ENCODE results near the gene SLC16A10.

SLC16A10 gene

DNA sequence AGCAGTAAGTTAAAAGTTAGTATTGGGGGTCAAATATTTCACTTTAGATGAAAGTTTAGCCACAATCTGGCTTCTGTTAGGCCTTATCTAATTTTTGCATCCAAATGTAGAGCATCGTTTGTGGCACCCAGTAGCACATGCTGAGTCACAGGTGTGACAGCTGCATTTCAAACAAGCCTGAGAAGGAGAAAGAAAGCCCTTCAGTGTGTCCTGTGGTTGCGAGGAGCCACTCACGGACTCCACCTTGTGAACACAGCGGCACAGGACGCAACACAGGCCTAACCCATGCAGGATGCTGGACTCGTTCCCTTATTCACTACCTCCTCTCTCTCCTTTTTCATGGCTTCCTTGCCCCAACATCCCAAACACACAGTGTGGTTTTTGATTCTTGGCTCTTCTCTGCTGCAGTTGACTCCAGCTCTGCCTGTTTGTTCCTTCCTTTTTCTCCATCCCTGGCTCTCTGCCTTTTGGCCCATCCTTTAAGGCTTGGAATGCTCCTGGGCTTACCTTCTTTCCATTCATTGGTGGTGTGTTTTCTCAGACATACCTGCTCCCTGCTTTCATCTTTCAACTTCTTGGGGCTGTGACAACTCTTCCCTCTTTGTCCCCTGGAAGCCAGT is 124.2 kb downstream of the SLC16A10 start:
- Mint-ChIP-seq H3K4me1 (ENCODE audit: low read depth) (peaks cover 3% of the 10 kb centered on the region), H3K4me3 (no peak overlapping the region), H3K9me3 (no peaks in the 10 kb centered on the region), H3K36me3 (ENCODE audit: low read depth) (no peaks in the 10 kb centered on the region), H3K27ac (no peak overlapping the region), H3K27me3 (ENCODE audit: low read depth) (peaks cover 3% of the 10 kb centered on the region)
- DNase-seq (ENCODE audit: low spot score): no peak

DNA sequence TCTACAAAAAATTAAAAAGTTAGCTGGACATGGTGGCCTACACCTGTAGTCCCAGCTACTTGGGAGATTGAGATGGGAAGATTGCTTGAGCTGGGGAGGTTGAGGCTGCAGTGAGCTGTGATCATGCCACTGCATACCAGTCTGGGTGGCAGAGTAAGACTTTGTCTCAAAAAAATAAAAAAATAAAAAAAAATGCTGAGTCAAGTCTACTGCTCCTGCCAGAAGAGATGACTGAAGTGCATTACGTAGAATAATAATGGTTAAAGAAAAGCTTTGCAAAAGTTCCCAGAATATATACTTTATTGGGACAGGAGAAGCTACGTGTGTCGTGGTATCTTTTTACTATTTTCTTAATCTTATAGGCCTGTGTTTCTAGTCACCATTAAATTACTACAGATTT is 125.3 kb downstream of the SLC16A10 start:
- Mint-ChIP-seq H3K27ac (no peak overlapping the region), H3K9me3 (no peaks in the 10 kb centered on the region), H3K36me3 (ENCODE audit: low read depth) (no peaks in the 10 kb centered on the region), H3K4me1 (ENCODE audit: low read depth) (peaks cover 3% of the 10 kb centered on the region), H3K27me3 (ENCODE audit: low read depth) (no peaks in the 10 kb centered on the region), H3K4me3 (no peak overlapping the region)
- no peak for DNase-seq (ENCODE audit: low spot score)

DNA sequence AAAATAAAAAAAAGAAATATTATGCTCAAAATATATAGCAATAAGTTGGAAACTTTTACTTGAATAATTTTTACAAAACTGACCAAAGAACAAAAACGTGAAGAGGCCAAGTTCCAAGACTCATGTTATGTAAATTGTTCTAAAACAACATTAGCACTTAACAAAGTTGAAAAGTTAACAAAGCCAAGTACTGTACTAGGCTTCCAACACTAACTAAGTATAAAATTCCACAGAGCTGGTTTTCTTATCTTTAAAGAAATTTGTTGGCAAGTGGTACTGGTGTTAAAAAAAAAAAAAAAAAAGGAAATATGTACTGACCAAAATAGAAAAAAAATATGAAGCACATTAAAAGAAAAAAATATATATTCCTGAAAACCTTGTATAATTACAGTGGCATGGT is 127.8 kb downstream of the SLC16A10 start:
- H3K4me3 Mint-ChIP-seq: no peak overlapping the region

GRCh38 chr6:111219785-111220184 is 132.5 kb downstream of the SLC16A10 start:
- no peak for DNase-seq (ENCODE audit: low spot score)
- Mint-ChIP-seq H3K36me3 (ENCODE audit: low read depth) (no peaks in the 10 kb centered on the region), H3K27ac (no peak overlapping the region), H3K9me3 (no peaks in the 10 kb centered on the region), H3K27me3 (ENCODE audit: low read depth) (peaks cover 3% of the 10 kb centered on the region), H3K4me1 (ENCODE audit: low read depth) (no peaks in the 10 kb centered on the region), H3K4me3 (no peak overlapping the region)

More for the DNA sequence above, 127.8 kb downstream of the SLC16A10 start:
- Mint-ChIP-seq H3K4me1 (ENCODE audit: low read depth) (peaks cover 1% of the 10 kb centered on the region), H3K27me3 (ENCODE audit: low read depth) (peaks cover 3% of the 10 kb centered on the region), H3K9me3 (no peaks in the 10 kb centered on the region), H3K36me3 (ENCODE audit: low read depth) (no peaks in the 10 kb centered on the region), H3K27ac (no peak overlapping the region)
- no peak for DNase-seq (ENCODE audit: low spot score)

DNA sequence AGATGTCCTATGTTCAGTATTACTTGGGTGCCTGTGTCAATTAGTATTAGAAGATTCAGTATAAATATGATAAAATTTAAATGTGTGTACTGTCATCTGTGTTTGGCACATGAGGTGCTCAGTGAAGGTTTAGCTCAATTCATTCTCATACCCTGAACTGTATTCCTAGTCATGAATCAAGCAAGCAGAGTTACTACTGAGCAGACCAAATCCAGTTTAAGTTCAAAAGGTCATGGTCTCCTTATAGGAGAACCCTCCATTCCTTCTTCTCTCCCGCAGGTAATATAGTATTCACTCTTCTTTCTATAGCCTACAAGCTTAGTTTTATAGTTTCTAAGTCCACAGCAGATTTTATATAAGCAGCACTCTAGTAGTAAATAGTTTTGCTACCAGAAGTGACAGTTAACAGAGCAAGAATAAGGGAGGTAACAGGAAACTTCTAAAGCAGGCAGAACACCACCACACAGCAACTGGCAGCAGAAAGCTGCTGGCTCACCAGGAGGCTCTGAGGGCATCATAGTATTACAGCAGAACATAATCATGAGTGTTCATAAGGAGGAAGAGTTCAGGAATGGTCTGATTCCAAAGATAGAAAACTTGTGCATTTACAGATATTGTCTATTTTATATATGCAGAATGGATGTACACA is 133.2 kb downstream of the SLC16A10 start:
- no peaks in the 10 kb centered on the region for H3K4me1 Mint-ChIP-seq (ENCODE audit: low read depth)
- H3K27me3 Mint-ChIP-seq (ENCODE audit: low read depth): peaks cover 3% of the 10 kb centered on the region
- H3K27ac Mint-ChIP-seq: no peak overlapping the region
- H3K36me3 Mint-ChIP-seq (ENCODE audit: low read depth): no peaks in the 10 kb centered on the region
- no peak overlapping the region for H3K4me3 Mint-ChIP-seq
- DNase-seq (ENCODE audit: low spot score): no peak
- no peaks in the 10 kb centered on the region for H3K9me3 Mint-ChIP-seq

DNA sequence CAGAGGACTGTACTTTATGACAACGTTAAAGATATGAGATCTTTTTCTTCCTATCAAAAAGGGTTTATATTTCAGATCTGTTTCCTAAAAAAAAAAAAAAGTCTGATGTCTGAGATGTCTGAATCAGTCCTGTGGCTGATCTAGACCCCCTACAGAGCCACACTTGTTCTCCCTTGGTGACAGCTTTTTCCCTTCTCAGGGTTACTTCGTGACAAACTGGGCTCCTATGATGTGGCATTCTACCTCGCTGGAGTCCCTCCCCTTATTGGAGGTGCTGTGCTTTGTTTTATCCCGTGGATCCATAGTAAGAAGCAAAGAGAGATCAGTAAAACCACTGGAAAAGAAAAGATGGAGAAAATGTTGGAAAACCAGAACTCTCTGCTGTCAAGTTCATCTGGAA is 134.5 kb downstream of the SLC16A10 start:
- H3K27me3 Mint-ChIP-seq (ENCODE audit: low read depth): peaks cover 3% of the 10 kb centered on the region
- H3K36me3 Mint-ChIP-seq (ENCODE audit: low read depth): no peaks in the 10 kb centered on the region

GRCh38 chr6:111222341-111222740 is 135.0 kb downstream of the SLC16A10 start:
- Mint-ChIP-seq H3K4me3 (no peak overlapping the region), H3K36me3 (ENCODE audit: low read depth) (no peaks in the 10 kb centered on the region), H3K27ac (no peak overlapping the region), H3K27me3 (ENCODE audit: low read depth) (peaks cover 4% of the 10 kb centered on the region), H3K4me1 (ENCODE audit: low read depth) (no peaks in the 10 kb centered on the region), H3K9me3 (no peaks in the 10 kb centered on the region)
- DNase-seq (ENCODE audit: low spot score): no peak

More for the DNA sequence above, 134.5 kb downstream of the SLC16A10 start:
- no peak overlapping the region for H3K4me3 Mint-ChIP-seq
- no peak overlapping the region for H3K27ac Mint-ChIP-seq
- H3K9me3 Mint-ChIP-seq: no peaks in the 10 kb centered on the region
- H3K4me1 Mint-ChIP-seq (ENCODE audit: low read depth): no peaks in the 10 kb centered on the region
- no peak for DNase-seq (ENCODE audit: low spot score)

GRCh38 chr6:111228094-111228493 is 140.8 kb downstream of the SLC16A10 start:
- H3K4me3 Mint-ChIP-seq: no peak overlapping the region

GRCh38 chr6:111230351-111231089 is 143.2 kb downstream of the SLC16A10 start:
- H3K4me3 Mint-ChIP-seq: no peak overlapping the region
- H3K36me3 Mint-ChIP-seq (ENCODE audit: low read depth): no peaks in the 10 kb centered on the region
- no peaks in the 10 kb centered on the region for H3K4me1 Mint-ChIP-seq (ENCODE audit: low read depth)
- H3K9me3 Mint-ChIP-seq: no peaks in the 10 kb centered on the region
- H3K27me3 Mint-ChIP-seq (ENCODE audit: low read depth): peaks cover 5% of the 10 kb centered on the region
- DNase-seq (ENCODE audit: low spot score): no peak
- H3K27ac Mint-ChIP-seq: no peak overlapping the region

More at GRCh38 chr6:111228094-111228493, 140.8 kb downstream of the SLC16A10 start:
- H3K36me3 Mint-ChIP-seq (ENCODE audit: low read depth): no peaks in the 10 kb centered on the region
- H3K27ac Mint-ChIP-seq: no peak overlapping the region
- DNase-seq (ENCODE audit: low spot score): no peak
- peaks cover 2% of the 10 kb centered on the region for H3K27me3 Mint-ChIP-seq (ENCODE audit: low read depth)
- no peaks in the 10 kb centered on the region for H3K4me1 Mint-ChIP-seq (ENCODE audit: low read depth)
- no peaks in the 10 kb centered on the region for H3K9me3 Mint-ChIP-seq

- Mint-ChIP-seq H3K4me1 (ENCODE audit: low read depth) (no peaks in the 10 kb centered on the region), H3K36me3 (ENCODE audit: low read depth) (no peaks in the 10 kb centered on the region), H3K9me3 (no peaks in the 10 kb centered on the region), H3K4me3 (no peak overlapping the region), H3K27me3 (ENCODE audit: low read depth) (peaks cover 5% of the 10 kb centered on the region), H3K27ac (no peak overlapping the region)
- DNase-seq (ENCODE audit: low spot score): no peak
These were observed 143.8 kb downstream of the SLC16A10 start for GRCh38 chr6:111231090-111231459.

GRCh38 chr6:111237852-111238251 is 150.5 kb downstream of the SLC16A10 start:
- Mint-ChIP-seq H3K4me1 (ENCODE audit: low read depth) (no peaks in the 10 kb centered on the region), H3K27me3 (ENCODE audit: low read depth) (peaks cover 6% of the 10 kb centered on the region), H3K9me3 (no peaks in the 10 kb centered on the region), H3K4me3 (no peak overlapping the region), H3K27ac (no peak overlapping the region), H3K36me3 (ENCODE audit: low read depth) (no peaks in the 10 kb centered on the region)
- DNase-seq (ENCODE audit: low spot score): no peak

GRCh38 chr6:111238464-111239119 is 151.3 kb downstream of the SLC16A10 start:
- Mint-ChIP-seq H3K9me3 (no peaks in the 10 kb centered on the region), H3K4me1 (ENCODE audit: low read depth) (no peaks in the 10 kb centered on the region), H3K36me3 (ENCODE audit: low read depth) (no peaks in the 10 kb centered on the region), H3K4me3 (no peak overlapping the region), H3K27ac (no peak overlapping the region), H3K27me3 (ENCODE audit: low read depth) (peaks cover 10% of the 10 kb centered on the region)
- no peak for DNase-seq (ENCODE audit: low spot score)

GRCh38 chr6:111239461-111239860 is 152.2 kb downstream of the SLC16A10 start:
- no peaks in the 10 kb centered on the region for H3K4me1 Mint-ChIP-seq (ENCODE audit: low read depth)
- H3K27ac Mint-ChIP-seq: peak overlapping the region; percentile 17
- H3K9me3 Mint-ChIP-seq: no peaks in the 10 kb centered on the region
- H3K4me3 Mint-ChIP-seq: no peak overlapping the region
- no peaks in the 10 kb centered on the region for H3K36me3 Mint-ChIP-seq (ENCODE audit: low read depth)
- DNase-seq (ENCODE audit: low spot score): no peak
- H3K27me3 Mint-ChIP-seq (ENCODE audit: low read depth): peaks cover 12% of the 10 kb centered on the region

DNA sequence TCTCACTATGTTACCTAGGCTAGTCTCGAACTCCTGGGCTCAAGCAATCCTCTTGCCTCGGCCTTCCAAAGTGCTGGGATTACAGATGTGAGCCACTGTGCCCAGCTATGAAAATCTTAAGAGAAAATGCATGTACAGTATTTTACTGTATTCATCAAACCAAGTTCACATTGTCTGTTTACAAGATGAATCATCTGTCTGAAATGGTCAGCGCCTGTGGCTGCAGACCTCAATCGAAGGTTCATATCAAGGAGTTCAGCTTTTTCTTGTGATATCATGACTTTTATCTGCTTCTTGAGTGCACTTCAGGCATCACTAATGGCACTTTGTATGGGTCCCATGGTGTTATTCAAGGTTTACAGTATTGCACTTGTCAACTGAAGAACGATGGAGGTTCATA is 155.1 kb downstream of the SLC16A10 start:
- H3K4me3 Mint-ChIP-seq: no peak overlapping the region
- no peaks in the 10 kb centered on the region for H3K4me1 Mint-ChIP-seq (ENCODE audit: low read depth)
- no peak for DNase-seq (ENCODE audit: low spot score)
- no peak overlapping the region for H3K27ac Mint-ChIP-seq
- H3K27me3 Mint-ChIP-seq (ENCODE audit: low read depth): peaks cover 23% of the 10 kb centered on the region
- H3K9me3 Mint-ChIP-seq: no peaks in the 10 kb centered on the region
- no peaks in the 10 kb centered on the region for H3K36me3 Mint-ChIP-seq (ENCODE audit: low read depth)
